T-helper 2 cell (primary cell): ENCODE measurements around the gene SCNN1B.

Experiments used
- DNase-seq, 5 experiments: peaks; one replicate each; pipeline versions ENCODE4 v3.0.0 to v3.0.0-alpha.2; 2012 to 2022

The SCNN1B gene

GRCh38 chr16:23323224-23324030 lies 21.3 kb downstream of the SCNN1B start:
- no peak for DNase-seq

GRCh38 chr16:23324727-23325126 lies 22.6 kb downstream of the SCNN1B start:
- no peak for DNase-seq

- DNase-seq, result no peak
Observed at GRCh38 chr16:23327836-23328235, 25.7 kb downstream of the SCNN1B start.

GRCh38 chr16:23330161-23330560 lies 28.1 kb downstream of the SCNN1B start:
- DNase-seq, result no peak

GRCh38 chr16:23330583-23331249 lies 28.6 kb downstream of the SCNN1B start:
- DNase-seq, result no peak

DNA sequence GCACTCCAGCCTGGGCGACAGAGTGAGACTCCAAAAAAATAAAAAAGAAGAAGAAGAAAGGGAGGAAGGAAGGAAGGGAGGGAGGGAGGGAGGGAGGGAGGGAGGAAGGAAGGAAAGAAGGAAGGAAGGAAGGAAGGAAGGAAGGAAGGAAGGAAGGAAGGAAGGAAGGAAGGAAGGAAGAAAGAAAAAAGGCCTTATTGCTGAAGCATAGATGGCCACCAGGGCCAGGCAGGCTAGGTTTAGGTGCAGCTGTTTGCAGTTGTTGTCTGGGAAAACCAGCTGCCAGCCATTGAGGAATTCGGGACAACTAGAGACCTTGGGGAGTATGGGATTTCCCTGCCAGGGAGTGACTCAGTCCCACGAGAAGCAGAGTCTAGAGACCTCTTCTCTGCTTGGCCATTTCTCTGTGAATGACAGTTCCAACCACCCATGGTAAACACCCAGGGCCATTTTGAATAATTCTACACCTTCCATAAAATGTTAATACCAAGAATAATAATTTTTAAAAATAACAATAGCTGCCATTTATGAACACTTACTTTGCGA lies 31.0 kb downstream of the SCNN1B start:
- DNase-seq, result no peak

GRCh38 chr16:23333831-23334456 lies 31.8 kb downstream of the SCNN1B start:
- no peak for DNase-seq

DNA sequence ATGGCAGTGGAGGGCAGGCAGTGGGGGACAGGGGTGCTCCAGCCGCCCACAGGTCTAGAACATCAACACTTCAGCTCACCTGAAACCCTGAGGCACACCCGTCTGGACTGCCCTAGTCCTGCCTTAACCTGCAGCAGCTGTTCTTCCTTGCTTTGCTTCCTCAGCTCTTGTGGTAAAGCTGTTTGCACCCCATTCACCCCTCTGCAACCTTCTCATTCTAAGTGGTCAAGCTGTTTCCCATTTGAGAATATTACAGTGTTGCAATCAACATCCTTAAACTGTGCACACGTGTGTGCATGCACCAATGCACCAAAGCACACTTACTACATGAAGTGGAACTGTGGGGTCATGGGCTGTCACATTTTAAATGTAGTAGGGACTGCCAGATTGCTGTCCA lies 32.4 kb downstream of the SCNN1B start:
- no peak for DNase-seq

DNA sequence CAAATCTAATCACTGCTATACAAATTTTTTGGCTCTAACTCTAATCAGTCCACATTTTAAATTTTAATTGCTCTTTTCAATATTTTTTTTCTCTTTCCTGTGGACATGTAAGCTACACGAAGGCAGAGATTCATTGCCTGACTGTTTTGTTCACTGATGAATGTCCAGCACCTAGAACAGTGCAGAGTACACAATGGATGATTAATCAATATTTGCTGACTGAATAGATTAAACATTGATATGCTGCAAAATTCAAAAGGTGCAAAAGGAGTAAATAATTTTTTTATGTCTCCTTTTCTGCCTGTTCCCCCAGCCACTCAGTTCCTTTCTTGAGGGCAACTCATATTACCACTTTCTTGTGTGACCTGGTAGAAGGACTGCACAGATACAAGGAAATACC lies 32.8 kb downstream of the SCNN1B start:
- no peak for DNase-seq

DNA sequence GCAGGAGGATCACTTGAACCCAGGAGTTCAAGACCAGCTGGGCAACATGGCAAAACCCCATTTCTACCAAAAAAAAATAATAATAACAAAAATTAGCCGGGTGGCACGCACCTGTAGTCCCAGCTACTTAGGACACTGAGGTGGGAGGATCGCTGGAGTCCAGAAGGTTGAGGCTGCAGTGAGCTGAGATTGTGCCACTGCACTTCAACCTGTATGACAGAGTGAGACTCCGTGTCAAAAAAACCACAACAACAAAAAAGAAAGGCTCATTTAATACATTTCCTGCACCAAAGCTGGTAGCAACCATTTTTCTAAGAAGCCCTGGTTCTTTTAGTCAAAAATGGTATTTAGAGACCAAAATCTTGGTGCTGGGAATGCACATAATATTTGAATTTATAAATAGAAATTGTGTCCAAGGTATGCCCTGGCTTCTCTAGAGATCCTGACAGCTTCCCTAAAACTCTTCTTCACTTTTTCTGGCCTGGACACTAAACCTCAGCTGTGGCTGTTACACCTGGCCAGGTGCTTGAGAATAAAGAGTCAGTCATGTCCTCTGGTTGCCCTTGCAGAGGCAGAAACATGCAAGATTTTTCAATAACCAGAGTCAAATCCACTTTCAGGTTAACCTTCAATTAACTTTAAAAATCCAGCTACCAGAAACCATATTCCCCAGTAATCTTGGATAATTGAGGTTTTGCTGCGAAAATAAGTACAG lies 35.9 kb downstream of the SCNN1B start:
- peak in 1 of 5 experiments; percentile 17 for DNase-seq

- DNase-seq, result no peak
Observed at GRCh38 chr16:23339787-23340186, 37.7 kb downstream of the SCNN1B start.

DNA sequence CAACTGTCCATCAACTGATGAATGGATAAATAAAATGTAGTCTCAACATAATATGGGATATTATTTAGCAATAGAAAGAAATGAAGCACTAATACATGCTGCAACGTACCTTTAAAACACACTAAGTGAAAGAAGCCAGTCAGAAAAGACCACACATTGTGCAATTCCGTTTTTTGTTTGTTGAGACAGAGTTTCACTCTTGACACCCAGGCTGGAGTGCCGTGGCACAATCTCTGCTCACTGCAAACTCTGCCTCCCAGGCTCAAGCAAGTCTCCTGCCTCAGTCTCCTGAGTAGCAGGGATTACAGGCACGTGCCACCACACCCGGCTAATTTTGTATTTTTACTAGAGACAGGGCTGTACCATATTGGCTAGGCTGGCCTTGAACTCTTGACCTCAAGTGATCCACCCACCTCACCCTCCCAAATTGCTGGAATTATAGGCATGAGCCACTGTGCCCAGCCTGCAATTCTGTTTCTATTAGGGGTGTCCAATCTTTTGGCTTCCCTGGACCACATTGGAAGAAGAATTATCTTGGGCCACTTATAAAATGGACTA lies 40.1 kb downstream of the SCNN1B start:
- DNase-seq, result no peak

- DNase-seq, result no peak
Observed at GRCh38 chr16:23343643-23344612, 41.8 kb downstream of the SCNN1B start.

- no peak for DNase-seq
Observed at GRCh38 chr16:23345237-23345636, 43.1 kb downstream of the SCNN1B start.

DNA sequence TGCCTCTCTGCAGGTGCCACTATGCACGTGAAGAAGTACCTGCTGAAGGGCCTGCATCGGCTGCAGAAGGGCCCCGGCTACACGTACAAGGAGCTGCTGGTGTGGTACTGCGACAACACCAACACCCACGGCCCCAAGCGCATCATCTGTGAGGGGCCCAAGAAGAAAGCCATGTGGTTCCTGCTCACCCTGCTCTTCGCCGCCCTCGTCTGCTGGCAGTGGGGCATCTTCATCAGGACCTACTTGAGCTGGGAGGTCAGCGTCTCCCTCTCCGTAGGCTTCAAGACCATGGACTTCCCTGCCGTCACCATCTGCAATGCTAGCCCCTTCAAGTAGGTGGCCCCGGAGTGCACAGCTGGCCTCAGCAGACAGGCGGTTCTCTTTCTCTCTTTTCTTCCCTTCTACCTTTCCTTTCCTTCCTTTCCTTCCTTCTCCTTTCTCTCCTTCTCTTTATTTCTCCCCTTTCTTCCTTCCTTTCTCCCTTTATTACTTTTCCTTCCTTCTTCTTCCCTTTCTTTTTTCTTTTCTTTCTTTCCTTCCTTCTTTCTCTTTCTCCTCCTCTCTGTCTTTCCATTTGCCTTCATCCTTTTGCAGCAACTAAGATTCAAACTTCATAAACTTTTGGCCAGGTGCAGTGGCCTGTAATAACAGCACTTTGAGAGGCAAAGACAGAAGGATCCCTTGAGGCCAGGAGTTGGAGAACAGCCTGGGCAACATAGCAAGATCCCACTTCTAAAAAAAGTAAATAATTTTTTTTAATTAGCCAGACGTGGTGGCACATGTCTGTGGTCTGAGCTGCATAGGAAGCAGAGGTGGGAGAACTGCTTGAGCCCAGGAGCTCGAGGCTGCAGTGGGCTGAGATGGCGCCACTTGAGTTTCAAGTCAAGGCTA lies 46.7 kb downstream of the SCNN1B start:
- DNase-seq, result no peak

- DNase-seq, result no peak
Observed at GRCh38 chr16:23351360-23351759, 49.3 kb downstream of the SCNN1B start.

DNA sequence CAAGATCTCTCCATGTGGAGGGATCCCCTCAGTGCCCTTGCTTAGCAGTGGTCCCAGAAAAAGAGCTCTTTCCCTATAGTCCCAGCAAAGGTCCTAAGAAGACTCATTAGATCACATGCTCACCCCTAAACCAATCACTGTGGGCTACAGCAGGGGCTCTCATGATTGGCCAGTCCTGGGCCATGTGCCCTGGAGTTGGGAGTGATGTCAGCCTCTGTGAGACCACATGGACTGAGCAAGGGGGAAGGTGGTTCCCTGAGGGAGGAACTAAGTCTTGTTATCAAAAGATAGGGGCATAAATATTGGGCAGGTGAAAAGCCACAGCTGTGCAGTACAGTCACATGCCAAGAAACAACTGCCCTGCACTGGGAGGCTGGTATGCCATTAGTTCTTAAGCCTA lies 51.3 kb downstream of the SCNN1B start:
- DNase-seq, result no peak

- no peak for DNase-seq
Observed at GRCh38 chr16:23354246-23354645, 52.1 kb downstream of the SCNN1B start.

DNA sequence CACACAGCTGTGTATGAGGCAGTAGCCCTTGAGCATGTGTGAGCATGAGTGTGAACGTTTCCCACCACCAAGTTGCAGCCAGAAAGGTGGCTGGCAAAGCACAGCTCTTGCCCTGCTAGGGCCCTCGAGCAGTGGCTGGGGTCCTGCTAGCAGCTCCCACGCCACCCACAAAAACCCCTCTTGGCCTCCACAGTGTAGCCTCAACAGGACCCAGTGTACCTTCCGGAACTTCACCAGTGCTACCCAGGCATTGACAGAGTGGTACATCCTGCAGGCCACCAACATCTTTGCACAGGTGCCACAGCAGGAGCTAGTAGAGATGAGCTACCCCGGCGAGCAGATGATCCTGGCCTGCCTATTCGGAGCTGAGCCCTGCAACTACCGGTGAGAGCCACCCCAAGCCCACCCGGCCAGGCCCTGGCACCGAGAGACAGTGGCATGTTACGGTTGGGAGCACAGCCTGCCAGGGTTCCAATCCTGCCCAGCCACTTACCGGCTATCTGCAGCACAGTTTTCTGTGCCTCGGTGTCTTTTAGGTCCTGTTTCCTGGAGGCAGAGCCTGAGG lies 53.1 kb downstream of the SCNN1B start:
- DNase-seq, result no peak

DNA sequence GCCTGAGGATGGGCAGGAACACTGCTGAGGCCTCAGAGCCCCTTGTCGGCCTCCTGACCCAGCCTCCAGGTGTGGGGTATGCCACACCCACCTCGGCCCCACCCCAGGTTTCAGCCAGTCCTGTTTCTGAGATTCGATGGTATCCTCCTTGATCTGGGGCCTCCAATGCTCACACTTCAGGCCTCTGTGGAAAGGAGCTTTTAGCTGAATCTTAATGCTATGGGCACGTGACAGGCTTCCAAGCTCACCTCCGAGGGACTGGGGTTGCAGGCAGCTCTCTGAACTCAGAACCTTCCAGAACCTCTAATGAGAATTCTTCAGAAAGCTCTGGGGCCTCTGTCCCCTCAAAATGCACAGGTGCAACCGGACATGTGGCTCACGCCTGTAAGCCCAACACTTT lies 54.8 kb downstream of the SCNN1B start:
- no peak for DNase-seq
